Measurements from ENCODE around the gene KLHL7.
A peak's percentile ranks its signal among the peaks of the same experiment; 100 is the strongest.

Gene KLHL7

GRCh38 chr7:23067271-23067670 lies 38.3 kb upstream of the KLHL7 start:
- Histone ChIP-seq H3K27ac (no peak overlapping the region), H3K4me3 (ENCODE audit: low read depth, low read length) (no peak overlapping the region), H3K27me3 (replicated peaks) (no peaks in the 10 kb centered on the region), H3K36me3 (replicated peaks) (no peaks in the 10 kb centered on the region)
- DNase-seq: no peak
- TF ChIP-seq CTCF (IDR thresholded peaks at IDR 0.05; ENCODE audit: low read depth, low read length, missing control alignments): no peak
- in situ Hi-C loops (cut with HindIII; ENCODE audit: low pct_ligation_motif_present, low sequenced_read_pairs): loop anchor here (25.0 kb wide), 2 partner anchors 205 to 505 kb away; no protein-coding TSS in a partner anchor

- no peaks in the 10 kb centered on the region for H3K27me3 ChIP-seq (replicated peaks)
- no peak overlapping the region for H3K4me3 ChIP-seq (ENCODE audit: low read depth, low read length)
- in situ Hi-C loops (cut with HindIII; ENCODE audit: low pct_ligation_motif_present, low sequenced_read_pairs): loop anchor here (25.0 kb wide), 2 partner anchors 210 to 510 kb away; no protein-coding TSS in a partner anchor
- peak; percentile 37 for TF ChIP-seq CTCF (IDR thresholded peaks at IDR 0.05; ENCODE audit: low read depth, low read length, missing control alignments)
- no peak overlapping the region for H3K27ac ChIP-seq
- H3K36me3 ChIP-seq (replicated peaks): no peaks in the 10 kb centered on the region
- DNase-seq: no peak
Measured at GRCh38 chr7:23072048-23072447, 33.5 kb upstream of the KLHL7 start.

- Histone ChIP-seq H3K27ac (no peak overlapping the region), H3K27me3 (replicated peaks) (no peaks in the 10 kb centered on the region), H3K4me3 (ENCODE audit: low read depth, low read length) (no peak overlapping the region), H3K36me3 (replicated peaks) (no peaks in the 10 kb centered on the region)
- peak; percentile 17 for TF ChIP-seq CTCF (IDR thresholded peaks at IDR 0.05; ENCODE audit: low read depth, low read length, missing control alignments)
- no peak for DNase-seq
- in situ Hi-C loops (cut with HindIII; ENCODE audit: low pct_ligation_motif_present, low sequenced_read_pairs): loop anchor here (25.0 kb wide), 2 partner anchors 211 to 511 kb away; no protein-coding TSS in a partner anchor
Measured at GRCh38 chr7:23072922-23073321, 32.7 kb upstream of the KLHL7 start.

GRCh38 chr7:23074443-23075261 lies 30.9 kb upstream of the KLHL7 start:
- Histone ChIP-seq H3K27me3 (replicated peaks) (no peaks in the 10 kb centered on the region), H3K27ac (no peak overlapping the region), H3K4me3 (ENCODE audit: low read depth, low read length) (no peak overlapping the region), H3K36me3 (replicated peaks) (no peaks in the 10 kb centered on the region)
- no peak for DNase-seq
- in situ Hi-C loops (cut with HindIII; ENCODE audit: low pct_ligation_motif_present, low sequenced_read_pairs): loop anchor here (25.0 kb wide), 2 partner anchors 212 to 512 kb away; no protein-coding TSS in a partner anchor
- no peak for TF ChIP-seq CTCF (IDR thresholded peaks at IDR 0.05; ENCODE audit: low read depth, low read length, missing control alignments)

GRCh38 chr7:23075571-23075970 lies 30.0 kb upstream of the KLHL7 start:
- Histone ChIP-seq H3K4me3 (ENCODE audit: low read depth, low read length) (no peak overlapping the region), H3K27ac (no peak overlapping the region), H3K36me3 (replicated peaks) (no peaks in the 10 kb centered on the region), H3K27me3 (replicated peaks) (no peaks in the 10 kb centered on the region)
- TF ChIP-seq CTCF (IDR thresholded peaks at IDR 0.05; ENCODE audit: low read depth, low read length, missing control alignments): no peak
- DNase-seq: no peak
- in situ Hi-C loops (cut with HindIII; ENCODE audit: low pct_ligation_motif_present, low sequenced_read_pairs): no loop called here

All from brain microvascular endothelial cell (primary cell).